LoVo (cell line): ENCODE data around the gene KRT39.
"Not testable (repeated sequence)": the region's sequence is repeated elsewhere in the genome, so short reads cannot be mapped to it uniquely, and the experiment has no call there.

ENCODE experiments used
- DNase-seq: peaks from one replicate; pipeline ENCODE4 v3.0.0-alpha.2; 2016; ENCODE audit warnings: low spot score

Gene KRT39

DNA sequence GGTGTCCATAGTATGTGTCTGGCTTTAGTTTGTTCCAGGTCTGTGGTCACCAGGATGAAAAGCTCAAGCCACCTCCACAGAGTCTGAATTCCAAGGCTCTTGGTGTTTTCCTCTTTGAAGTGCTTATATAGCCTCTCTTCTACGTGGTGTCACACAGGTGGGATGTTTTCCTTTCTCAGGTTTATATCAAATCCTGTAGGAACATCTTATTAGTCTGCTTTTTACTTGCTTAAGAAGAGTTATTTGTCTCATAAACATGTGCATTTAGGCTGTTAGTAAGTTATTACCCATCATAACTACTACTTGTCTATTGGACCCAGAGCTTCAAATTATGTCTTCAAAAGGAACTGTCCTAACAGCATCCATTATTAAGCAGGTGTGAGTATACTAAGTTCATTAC lies at the start of gene KRT39:
Gene KRT39 (minus strand): TSS at position 101 of the 400 bp plus-strand sequence. CDS start 92 bp downstream, at position 9.
- no peak for DNase-seq

DNA sequence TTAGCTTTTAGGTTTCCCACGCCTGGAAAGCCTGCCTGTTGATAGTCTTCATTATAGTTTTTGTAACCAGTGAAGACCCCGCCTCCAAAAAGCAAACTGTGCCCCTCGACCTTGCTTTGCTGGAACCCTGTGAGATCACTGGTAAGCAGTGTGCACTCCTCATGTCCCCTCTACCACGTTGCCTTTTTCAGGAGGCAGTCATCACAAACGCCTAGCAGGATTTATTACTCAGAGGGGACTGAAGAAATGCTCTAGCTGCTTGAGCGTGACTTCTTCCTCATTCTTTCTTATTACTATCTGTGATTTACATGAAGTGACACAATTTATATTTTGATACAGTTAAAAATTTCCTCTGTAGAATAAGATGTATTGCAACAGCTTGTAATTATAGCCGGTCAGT lies 48.7 kb upstream of the KRT39 start:
- DNase-seq, result no peak

DNA sequence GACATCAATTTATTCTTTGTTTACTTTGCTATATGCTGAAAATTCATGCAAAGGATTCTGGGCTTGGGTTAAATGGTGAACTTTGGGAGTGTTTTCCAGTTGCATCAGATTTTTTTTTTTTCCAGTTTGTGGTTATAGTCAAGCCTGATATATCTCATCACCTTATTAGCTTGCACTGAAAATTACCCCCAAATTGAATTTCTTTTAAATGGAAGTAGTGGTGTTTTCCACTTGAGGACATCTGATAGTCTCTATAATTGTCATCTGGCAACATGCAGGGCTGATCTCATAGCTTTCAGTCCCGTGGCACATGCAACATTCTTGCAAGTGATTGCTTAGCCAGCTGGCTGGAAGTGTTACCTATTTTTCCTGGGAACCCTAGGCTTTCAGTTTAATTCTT lies 46.9 kb upstream of the KRT39 start:
- DNase-seq, result no peak

DNA sequence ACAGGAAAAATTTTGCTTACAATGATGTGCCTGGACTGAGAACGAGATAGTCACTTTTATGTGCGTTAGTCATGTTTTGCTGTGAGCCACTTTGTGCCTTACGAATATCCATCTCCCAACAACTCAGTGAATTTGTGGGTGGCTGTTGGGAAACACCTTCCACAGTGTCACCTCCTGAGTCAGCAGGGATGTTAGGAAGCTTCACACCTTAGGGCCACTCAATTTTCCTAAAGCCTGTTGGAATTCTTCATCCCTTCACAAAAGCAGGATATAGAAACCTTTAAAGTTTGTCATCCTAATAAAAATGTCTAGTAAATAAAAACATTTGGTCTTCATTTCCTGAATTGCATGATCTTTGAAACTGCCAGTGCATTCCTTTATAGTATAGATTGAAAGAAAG lies 46.4 kb upstream of the KRT39 start:
- DNase-seq, result peak; percentile 45

DNA sequence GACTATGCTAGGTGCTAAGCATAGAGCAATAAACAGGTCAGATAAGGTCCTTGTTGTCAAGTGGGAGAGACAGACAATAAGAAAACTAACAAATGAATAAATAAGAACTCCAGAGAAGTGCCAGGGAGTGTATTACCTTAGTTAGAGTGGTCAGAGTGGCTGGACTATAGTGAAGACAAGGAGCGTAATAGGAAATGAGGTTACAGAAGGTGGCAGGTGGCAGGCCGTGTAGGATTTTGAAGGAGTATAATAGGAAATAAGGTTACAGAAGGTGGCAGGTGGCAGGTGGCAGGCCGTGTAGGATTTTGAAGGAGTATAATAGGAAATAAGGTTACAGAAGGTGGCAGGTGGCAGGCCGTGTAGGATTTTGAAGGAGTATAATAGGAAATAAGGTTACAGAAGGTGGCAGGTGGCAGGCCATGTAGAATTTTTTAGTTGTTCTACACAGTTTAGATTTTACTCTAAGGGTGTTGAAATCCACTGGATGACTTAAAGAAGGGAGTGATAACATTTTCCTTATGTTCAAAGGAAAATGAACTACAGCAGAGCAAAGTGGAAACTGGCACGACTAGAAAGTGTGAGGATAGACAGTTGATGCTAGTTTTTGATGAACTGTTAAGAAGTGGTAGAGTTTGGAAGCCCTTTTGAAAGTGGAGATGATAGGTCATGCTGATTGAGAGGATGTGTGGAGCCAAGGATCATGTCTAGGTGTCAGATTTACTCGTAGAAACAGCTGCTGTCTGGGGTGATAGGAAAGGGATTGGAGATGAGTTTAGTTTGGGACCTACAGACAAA lies 45.8 kb upstream of the KRT39 start:
- no peak for DNase-seq

DNA sequence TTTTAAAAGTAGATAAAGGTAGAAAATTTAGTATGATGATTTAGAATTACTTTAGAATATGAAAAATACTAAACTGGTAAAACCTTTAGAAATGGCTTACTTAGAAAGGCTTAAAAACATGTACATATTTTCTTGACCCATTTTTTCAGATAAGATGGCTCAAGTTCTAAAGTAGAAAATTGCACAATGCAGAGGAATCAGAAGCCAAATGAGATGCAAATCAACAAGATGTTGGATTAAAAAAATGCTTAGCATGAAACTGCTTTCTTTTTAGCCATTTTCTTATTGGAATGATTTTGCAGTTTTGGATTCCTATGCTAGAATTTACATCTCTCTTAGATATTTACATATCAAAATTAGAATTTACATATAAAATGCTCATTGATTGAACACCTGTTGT lies 43.7 kb upstream of the KRT39 start:
- no peak for DNase-seq

DNA sequence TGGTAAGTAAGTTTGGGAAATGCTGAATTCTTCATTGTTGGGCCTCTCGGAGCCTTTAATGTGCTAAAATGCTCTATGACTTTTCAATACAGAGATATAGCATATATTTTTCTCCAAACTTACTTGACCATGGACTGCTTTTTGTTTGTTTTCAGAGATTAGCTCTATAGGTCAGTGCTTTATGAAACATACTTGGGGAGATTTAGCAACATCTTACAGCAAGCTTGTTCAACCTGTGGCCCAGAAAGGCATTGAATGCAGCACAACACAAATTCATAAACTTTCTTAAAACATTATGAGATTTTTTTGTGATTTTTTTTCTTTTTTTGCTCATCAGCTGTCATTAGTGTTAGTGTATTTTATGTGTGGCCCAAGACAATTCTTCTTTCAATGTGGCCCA lies 43.2 kb upstream of the KRT39 start:
- no peak for DNase-seq

DNA sequence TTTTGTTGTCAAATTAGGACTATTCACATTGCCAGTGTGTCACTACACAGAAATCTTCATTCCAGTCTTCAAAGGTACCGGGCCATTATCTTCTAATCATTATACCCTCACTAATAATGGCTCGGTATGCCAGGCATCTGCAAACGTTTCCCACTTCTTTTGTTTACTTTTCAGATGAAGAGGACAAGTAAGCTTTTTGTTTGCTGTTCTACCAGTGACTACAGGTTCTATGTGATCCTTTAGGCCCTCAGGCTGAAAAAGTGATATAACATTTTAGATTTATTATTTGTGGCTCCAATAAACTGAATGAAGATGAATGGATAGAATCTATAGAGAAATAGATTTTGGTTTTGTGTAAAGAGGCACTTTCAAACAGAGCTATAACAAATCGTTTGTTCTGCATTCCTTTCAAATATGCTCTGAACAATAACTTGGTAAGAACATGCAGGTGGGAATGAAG lies 42.6 kb upstream of the KRT39 start:
- no peak for DNase-seq

DNA sequence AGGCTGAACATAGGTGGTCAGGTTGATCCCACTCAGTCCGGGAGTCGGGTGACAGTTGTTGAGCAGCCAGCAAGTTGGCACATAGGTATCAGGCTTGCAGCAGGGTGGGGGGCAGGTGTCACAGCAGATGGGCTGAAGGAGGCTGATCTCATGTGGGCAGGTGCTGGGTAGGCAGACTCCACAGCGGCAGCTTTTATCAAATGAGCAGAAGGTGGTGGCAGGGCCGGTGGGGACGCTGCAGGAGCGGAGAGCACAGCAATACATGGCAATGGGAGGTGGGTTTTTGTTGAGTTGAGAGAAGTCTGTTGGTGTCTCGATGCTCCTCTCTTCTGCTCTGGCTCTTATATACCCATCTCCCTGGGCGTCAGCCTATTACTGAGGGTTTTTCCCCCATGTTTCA lies 42.1 kb upstream of the KRT39 start, which contains the start of gene KRTAP3-1:
Gene KRTAP3-1 (minus strand): TSS at position 318 of the 400 bp plus-strand sequence. CDS start 54 bp downstream, at position 264.
- DNase-seq, result no peak

DNA sequence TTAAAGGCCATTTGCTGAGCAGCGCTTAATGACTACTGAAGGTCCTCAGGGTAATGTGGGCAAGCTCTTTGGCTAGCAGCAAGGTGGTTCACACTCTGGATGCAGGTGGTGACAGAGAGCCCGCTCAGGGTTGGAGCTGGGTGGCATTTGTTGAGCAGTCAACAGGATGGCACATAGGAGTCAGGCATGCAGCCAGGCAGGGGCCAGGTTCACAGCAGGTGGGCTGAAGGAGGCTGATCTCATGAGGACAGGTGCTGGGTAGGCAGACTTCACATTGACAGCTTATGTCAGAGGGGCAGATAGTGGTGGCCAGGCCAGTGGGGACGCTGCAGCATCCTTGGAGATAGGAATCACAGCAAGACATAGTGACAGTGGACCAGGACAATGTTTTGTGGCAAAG lies 37.6 kb upstream of the KRT39 start:
- no peak for DNase-seq

DNA sequence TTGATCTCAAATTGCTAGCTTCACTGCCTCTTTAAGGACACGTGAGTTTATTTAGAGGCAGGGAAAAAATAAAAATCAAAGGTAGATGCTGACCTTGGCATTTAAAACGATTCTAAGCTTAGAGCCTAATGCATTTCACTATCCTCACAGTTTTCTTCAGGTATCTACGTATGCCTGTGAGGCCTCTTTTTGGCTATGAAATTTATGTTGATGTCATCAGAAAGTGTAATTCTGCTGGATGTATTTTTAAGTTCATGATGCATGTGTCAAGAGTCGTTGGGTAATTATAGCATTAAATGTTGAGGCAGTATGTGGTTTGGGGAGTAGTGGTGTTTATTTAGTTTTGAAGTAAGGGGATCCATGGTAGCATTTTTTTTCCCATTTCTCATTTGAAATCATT lies 37.2 kb upstream of the KRT39 start:
- DNase-seq, result no peak

DNA sequence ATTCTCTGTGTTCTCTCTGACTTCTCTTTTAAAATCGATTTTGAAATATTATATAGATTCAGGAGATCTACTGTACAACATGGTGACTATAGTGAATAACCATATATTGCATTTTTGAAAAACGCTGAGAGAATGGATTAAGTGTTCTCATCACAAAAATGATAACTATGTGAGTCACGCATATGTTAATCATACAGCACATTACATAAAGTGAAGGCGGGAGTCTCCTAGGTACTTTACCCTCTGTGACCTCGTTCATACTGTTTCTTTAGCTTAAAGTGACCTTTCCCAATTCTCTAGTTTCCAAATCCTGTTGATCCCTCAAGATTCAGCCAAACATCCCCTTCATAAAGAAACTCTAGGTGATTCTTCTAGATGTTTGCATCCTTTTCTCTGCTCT lies 36.1 kb upstream of the KRT39 start:
- no peak for DNase-seq

DNA sequence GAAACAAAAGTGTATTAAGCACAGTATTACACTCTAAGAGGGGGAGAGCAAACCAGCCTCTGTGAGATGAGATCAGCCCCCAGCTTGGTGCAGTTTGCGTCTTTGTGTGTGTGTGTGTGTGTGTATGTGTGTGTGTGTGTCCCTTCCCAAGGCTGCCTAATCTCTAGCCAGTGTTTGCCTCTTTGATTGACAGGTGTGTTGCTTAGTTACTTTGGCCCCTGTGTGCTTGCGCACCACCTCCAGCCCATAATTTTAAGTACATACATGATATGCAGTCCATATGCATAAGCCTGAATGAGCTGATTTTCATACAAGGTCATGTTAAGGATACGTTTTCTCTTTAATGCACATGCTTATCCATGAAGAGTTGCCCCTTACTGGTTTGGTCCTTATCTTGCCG lies 35.0 kb upstream of the KRT39 start:
- no peak for DNase-seq

DNA sequence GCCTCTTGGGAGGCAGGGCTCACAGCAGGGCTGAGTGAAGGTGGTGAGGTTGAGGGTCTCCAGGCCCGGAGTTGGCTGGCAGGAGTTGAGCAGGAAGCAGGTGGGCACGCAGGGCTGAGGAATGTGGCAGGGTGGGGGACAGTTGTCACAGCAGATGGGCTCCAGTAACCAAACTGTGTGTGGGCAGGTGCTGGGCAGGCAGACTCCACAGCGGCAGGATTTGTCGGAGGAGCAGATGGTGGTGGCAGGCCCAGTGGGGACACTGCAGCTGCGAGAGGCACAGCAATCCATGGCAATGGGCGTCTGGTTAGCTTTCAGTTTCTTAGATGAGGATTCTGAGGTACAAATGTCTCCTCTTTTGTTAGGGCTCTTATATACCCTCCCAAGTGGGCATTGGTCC lies 32.8 kb upstream of the KRT39 start, which contains the start of gene KRTAP3-2:
Gene KRTAP3-2 (minus strand): TSS at position 344 of the 400 bp plus-strand sequence. CDS start 53 bp downstream, at position 291.
- DNase-seq, result not testable (repeated sequence)

DNA sequence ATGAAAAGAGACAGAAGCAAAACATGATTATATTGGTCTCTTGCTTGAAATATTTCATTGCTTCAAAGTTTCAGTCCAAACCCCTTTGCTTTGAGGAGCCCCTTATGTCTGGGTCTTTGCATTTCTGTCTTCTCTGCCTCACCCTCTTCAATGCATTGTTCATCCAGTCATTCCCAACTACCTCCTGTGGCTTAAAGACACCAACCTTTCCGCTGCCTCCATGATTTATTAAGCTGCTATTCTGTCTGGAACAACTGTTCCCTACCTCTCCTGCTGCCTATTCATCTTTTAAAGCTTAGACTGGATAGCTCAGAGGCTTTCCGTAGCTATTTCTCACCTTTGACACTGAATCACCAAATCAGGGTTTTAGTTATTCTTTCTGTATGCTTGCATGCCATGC lies 30.6 kb upstream of the KRT39 start:
- DNase-seq, result no peak

DNA sequence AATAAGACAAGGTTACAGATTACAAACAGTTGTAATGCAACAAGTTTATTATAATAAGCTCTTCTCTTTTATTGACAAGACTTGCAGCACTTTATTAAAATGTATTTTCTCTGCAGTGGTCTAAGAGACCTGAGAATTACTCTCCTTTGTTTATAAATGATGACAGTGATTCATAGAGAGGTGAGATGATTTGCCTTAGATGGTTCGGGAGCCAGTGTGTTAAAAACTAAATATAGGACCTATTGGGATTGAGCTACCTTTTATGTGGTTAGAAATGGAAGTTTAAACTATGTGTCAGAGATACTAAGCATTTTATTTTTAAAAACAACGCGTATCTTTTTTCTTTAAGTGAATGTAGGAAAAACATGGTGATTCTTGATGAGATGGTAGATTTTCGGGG lies 30.1 kb upstream of the KRT39 start:
- DNase-seq, result peak; percentile 35

DNA sequence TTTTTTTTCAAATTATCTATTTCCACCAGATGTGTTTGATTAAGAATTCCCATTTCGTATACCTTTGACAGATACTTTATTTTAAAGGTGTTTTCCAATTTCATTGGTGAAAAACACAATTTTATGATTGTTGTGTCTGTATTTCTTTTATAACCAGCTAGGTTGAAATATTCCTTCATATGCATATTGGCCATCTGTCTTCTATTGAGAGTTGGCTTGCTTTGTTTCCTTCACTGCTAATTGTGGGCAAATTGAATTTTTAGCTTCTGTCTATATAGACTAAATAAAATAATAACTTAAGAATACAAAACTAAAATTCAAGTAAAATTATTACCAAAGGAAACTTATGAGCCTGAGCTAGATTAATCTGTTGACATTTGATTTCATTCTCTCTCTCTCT lies 28.4 kb upstream of the KRT39 start:
- DNase-seq, result no peak

DNA sequence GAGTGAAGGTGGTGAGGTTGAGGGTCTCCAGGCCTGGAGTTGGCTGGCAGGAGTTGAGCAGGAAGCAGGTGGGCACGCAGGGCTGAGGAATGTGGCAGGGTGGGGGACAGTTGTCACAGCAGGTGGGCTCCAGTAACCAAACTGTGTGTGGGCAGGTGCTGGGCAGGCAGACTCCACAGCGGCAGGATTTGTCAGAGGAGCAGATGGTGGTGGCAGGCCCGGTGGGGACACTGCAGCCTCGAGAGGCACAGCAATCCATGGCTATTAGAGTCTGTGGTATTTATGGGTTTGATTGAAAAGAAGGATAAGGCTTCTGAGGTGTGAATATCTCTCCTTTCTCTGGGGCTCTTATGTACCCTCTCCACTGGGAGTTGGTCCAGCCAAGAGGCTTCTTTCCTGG lies 27.1 kb upstream of the KRT39 start, which contains the start of gene KRTAP3-3:
Gene KRTAP3-3 (minus strand): TSS at position 326 of the 400 bp plus-strand sequence. CDS start 67 bp downstream, at position 259.
- DNase-seq, result no peak

DNA sequence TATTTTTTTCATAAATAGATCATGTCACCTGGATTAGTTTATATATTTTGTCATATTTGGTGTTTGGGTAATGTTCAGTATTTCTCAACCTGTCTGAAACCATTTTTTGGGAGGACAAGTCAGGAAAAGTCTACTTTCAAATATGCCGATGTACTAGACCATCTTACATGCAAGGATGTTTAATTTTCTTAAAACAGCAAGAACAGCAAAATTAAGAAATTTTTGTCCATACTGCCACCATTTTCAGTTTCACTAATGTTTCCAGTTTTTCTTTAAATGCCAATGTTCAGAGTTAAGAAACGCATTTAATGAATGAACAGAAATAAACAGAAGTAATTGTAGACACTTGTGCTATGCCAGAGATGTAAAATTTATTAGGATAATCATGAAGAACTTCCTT lies 26.3 kb upstream of the KRT39 start:
- DNase-seq, result no peak

DNA sequence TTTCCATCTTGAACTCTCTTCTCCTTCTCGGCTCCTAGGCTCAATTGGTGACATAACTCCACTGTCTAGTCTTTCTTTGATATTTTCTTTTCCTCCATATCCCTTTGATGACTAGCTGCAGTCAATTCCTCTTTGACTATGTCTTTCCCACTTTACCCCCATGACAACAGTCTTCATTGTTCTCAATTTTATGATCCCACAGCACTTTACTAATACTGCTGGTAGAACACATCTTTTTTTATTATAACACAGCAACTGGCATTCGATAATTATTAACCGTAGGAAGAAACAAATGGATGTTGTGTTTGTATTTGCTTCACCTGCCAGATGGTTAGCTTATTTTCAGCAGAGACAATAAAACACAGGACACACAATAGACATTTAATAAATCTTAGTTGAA lies 25.9 kb upstream of the KRT39 start:
- DNase-seq, result no peak

DNA sequence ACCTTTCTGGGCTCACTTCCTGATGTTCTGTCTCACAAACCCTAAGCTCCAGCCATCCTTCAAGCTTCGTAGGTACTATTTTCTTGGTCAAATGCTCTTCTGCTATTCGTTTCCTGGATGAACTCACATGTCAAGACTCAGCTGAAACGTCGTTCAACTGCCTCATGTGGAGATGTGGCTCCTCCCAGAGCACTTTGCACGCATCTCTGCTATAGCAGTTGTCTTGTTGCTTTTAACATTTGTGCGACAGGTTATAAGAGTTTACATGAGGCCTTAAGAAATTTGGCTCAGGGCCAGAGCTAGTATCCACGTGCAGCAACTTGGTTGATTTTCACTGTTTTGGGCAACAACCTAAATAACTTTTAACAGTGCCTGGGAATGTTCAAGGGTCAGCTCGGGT lies 20.2 kb upstream of the KRT39 start:
- no peak for DNase-seq

DNA sequence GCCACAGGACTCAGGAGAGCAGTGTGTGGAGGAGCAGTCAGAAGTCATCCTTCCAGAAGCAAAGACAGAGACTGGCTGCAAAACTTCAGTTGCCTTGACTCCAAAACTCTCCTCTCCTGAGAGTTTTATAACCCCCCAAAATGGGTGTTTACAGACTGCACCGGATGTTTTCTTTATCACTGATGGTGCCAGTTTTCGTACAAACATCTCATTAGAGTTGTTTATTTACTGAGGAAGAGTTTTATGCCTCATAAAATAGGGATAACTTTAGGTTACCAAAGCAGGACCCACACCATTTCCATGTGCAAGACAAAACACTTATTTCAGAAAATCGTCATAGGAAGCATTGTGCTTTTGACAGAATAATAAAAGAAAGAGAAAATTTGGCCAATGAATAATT lies 17.5 kb upstream of the KRT39 start, which contains the start of gene KRT40:
Gene KRT40 (minus strand): TSS at position 101 of the 400 bp plus-strand sequence. CDS start 53 bp downstream, at position 48.
- DNase-seq, result no peak

DNA sequence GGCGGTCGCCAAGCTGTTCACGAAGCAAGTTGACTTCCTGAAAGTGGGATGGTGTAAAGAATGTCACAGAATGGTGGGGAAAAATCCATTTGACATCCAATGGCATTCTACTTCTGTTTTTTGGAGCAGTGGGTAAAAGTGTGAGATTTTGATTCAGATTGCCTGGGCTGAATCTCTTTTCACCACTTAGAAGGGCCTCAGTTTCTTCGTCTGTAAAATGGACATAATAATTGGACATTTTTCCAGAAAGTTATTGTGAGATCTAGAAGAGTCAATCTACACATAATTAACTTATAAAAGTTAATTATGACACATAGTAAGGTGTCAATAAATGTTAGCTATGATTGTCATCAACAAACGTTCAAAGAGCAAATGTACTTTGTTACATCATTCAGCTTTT lies 14.4 kb upstream of the KRT39 start:
- DNase-seq, result no peak

DNA sequence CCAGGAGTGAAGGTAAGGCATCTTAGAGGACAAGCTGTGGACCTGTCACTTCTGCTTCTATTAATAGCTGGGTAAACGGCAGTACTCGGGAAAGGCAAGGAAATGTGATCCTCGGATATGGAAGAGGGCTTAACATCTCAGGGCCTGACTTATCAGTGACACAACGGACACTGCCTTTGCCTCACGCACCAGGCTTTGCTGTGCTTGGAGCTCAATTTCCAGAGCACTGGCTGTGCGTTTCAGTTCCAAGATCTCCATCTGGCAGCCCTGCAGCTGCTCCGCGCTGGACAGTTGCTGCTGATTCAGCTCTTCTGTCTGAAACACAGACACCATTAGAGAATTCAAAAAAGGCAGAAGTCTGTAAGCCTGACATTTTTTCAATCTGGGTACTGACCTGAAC lies 13.8 kb upstream of the KRT39 start:
- no peak for DNase-seq
